HG03354 (cell line): Measurements from ENCODE around the gene ZNF474.

ENCODE experiments used
- ATAC-seq: cut with Tn5 transposase; IDR thresholded peaks from one replicate; pipeline ENCODE4 v1.9.1; 2021; ENCODE audit warnings: mild to moderate bottlenecking; ENCODE audit not compliant: unreplicated experiment, poor library complexity, severe bottlenecking

Gene ZNF474

GRCh38 chr5:122200865-122201264 is 71.5 kb downstream of the ZNF474 start:
- no peak for ATAC-seq

GRCh38 chr5:122201365-122201764 is 72.0 kb downstream of the ZNF474 start:
- no peak for ATAC-seq

- no peak for ATAC-seq
Observed at GRCh38 chr5:122202952-122203351, 73.6 kb downstream of the ZNF474 start.
